ENCODE results near the gene KIF2C. TPM values are rescaled to one million over a fixed set of nuclear protein-coding genes. Genes with fewer than 3 reads are reported as not detected.

The KIF2C gene
- total and polyA plus RNA-seq, 9 of the 15 experiments (the other 6 are each of a cell fraction or from before 2014, with no cell fraction given), result 84.9 to 226 (median 169) TPM

DNA sequence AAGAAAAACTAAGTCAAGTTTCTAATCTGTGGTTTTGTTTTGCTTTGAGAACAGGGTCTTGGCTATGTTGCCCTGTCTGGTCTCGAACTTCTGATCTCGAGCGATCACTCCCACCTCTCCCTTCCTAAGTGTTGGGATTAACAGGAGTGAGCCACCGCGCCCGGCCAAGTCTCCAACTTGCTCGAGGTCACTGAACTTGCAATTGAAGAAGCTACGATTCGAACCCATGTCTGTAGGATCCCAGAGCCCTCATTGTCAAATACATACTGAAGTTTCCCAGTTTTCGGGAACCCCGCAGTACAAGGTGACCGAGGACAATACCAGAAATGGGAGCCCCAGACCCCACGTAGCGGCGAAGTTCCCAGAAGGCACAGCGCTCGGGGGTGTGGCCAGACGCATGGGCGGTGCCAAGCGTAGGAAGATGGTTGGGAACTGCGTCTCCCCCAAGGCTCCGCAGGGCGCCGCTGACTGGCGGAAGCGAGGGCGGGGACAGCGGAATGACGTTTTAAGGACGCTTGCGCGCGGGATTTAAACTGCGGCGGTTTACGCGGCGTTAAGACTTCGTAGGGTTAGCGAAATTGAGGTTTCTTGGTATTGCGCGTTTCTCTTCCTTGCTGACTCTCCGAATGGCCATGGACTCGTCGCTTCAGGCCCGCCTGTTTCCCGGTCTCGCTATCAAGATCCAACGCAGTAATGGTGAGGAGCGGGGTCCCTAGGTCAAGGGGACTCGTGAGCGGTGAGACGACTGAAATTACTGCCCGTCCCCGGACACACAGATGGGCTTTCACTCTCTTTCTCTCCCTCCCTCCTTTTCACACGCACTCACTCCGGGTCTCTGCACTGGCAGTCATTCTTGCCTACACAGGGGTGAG, at the start of gene KIF2C (continued):
- TF ChIP-seq CTBP1 (IDR thresholded peaks at IDR 0.05; ENCODE audit: borderline replicate concordance) (peak; percentile 51; the same call in 1 of the 2 replicates), BRD9 (IDR thresholded peaks at IDR 0.05; ENCODE audit: low read depth, partially characterized antibody) (peak; percentile 76), IRF9 (tag; IDR thresholded peaks at IDR 0.05) (no peak), FIP1L1 (IDR thresholded peaks at IDR 0.05; ENCODE audit: low read depth, low read length, poor library complexity, severe bottlenecking) (no peak), ZNF57 (CRISPR knock-in tag; IDR thresholded peaks at IDR 0.05) (0 out of 2 replicates have a peak, but pooled peaks have one; percentile 59), RERE (CRISPR knock-in tag; IDR thresholded peaks at IDR 0.05; ENCODE audit: borderline replicate concordance) (no peak), PPARD (CRISPR knock-in tag; IDR thresholded peaks at IDR 0.05) (no peak), MED1 (CRISPR knock-in tag; IDR thresholded peaks at IDR 0.05; ENCODE audit: borderline replicate concordance) (no peak), VEZF1 (CRISPR knock-in tag; IDR thresholded peaks at IDR 0.05) (peak; percentile 78), SP2 (IDR thresholded peaks at IDR 0.05; ENCODE audit: extremely low read depth, low read depth, low read length, poor library complexity, severe bottlenecking) (no peak)
- TF ChIP-seq, protein P1, sequence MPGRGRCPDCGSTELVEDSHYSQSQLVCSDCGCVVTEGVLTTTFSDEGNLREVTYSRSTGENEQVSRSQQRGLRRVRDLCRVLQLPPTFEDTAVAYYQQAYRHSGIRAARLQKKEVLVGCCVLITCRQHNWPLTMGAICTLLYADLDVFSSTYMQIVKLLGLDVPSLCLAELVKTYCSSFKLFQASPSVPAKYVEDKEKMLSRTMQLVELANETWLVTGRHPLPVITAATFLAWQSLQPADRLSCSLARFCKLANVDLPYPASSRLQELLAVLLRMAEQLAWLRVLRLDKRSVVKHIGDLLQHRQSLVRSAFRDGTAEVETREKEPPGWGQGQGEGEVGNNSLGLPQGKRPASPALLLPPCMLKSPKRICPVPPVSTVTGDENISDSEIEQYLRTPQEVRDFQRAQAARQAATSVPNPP (IDR thresholded peaks at IDR 0.05; ENCODE audit: borderline replicate concordance, insufficient read depth, insufficient read length), result no peak
- TF ChIP-seq, protein P2, sequence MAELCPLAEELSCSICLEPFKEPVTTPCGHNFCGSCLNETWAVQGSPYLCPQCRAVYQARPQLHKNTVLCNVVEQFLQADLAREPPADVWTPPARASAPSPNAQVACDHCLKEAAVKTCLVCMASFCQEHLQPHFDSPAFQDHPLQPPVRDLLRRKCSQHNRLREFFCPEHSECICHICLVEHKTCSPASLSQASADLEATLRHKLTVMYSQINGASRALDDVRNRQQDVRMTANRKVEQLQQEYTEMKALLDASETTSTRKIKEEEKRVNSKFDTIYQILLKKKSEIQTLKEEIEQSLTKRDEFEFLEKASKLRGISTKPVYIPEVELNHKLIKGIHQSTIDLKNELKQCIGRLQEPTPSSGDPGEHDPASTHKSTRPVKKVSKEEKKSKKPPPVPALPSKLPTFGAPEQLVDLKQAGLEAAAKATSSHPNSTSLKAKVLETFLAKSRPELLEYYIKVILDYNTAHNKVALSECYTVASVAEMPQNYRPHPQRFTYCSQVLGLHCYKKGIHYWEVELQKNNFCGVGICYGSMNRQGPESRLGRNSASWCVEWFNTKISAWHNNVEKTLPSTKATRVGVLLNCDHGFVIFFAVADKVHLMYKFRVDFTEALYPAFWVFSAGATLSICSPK (IDR thresholded peaks at IDR 0.05; ENCODE audit: borderline replicate concordance), result no peak

Data from K562 (cell line).